ENCODE measurements around the gene MAP3K4. TPM values are rescaled to one million over a fixed set of nuclear protein-coding genes. Genes with fewer than 3 reads are reported as not detected.

The MAP3K4 gene
- total RNA-seq, 1 donor from 2014 or later, result 41.2 TPM

DNA sequence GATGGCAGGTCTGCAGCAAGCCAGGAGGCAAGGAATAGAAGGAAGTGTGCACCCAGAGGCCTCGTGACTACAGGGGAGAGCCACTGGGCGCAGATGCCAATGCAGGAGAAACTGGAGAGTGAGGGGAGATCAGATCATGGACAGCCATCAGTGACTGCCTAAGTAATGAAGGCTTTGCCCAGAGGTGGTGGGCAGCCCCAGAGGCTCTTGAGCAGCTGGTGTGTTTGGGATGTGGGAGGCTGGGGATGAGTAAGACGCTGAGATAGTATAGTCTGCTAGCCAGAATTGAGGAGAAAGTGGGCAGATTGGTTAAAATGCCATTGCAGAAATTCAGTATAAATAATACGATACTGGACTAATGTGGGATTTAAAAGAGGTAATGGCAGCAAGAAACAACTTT is 111.9 kb downstream of the MAP3K4 start:
- H3K4me3 Mint-ChIP-seq (ENCODE audit: unreplicated experiment), result peak overlapping the region; percentile 3
- H3K36me3 Mint-ChIP-seq (ENCODE audit: low read depth, unreplicated experiment), result peaks cover 22% of the 10 kb centered on the region
- H3K9me3 Mint-ChIP-seq (ENCODE audit: unreplicated experiment), result no peaks in the 10 kb centered on the region
- TF ChIP-seq, protein P1, sequence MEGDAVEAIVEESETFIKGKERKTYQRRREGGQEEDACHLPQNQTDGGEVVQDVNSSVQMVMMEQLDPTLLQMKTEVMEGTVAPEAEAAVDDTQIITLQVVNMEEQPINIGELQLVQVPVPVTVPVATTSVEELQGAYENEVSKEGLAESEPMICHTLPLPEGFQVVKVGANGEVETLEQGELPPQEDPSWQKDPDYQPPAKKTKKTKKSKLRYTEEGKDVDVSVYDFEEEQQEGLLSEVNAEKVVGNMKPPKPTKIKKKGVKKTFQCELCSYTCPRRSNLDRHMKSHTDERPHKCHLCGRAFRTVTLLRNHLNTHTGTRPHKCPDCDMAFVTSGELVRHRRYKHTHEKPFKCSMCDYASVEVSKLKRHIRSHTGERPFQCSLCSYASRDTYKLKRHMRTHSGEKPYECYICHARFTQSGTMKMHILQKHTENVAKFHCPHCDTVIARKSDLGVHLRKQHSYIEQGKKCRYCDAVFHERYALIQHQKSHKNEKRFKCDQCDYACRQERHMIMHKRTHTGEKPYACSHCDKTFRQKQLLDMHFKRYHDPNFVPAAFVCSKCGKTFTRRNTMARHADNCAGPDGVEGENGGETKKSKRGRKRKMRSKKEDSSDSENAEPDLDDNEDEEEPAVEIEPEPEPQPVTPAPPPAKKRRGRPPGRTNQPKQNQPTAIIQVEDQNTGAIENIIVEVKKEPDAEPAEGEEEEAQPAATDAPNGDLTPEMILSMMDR (IDR thresholded peaks at IDR 0.05; ENCODE audit: unreplicated experiment), result no peak
- DNase-seq (ENCODE audit: low spot score), result no peak
- H3K27ac Mint-ChIP-seq (ENCODE audit: unreplicated experiment), result no peak overlapping the region
- H3K27me3 Mint-ChIP-seq (ENCODE audit: unreplicated experiment), result no peaks in the 10 kb centered on the region
- no peaks in the 10 kb centered on the region for H3K4me1 Mint-ChIP-seq (ENCODE audit: unreplicated experiment)

DNA sequence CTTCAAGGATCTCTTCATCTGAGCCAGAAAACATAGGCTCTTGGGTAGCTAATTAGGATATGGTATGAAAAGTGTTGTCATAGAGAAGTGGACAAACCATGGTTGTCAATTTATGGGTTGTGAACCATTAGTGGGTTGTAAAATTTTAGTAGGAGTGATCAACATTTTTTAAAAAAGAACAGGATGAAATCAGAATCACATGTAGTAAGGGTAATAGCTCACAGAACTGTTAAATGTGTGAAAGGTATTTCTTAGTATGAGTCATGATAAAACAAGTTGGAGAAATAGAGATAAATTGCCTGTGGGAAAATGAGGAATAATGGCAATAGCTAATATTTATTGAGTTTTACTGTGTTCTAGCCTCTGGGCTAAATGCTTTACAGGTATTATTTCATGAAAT is 113.4 kb downstream of the MAP3K4 start:
- Mint-ChIP-seq H3K4me1 (ENCODE audit: unreplicated experiment) (no peaks in the 10 kb centered on the region), H3K9me3 (ENCODE audit: unreplicated experiment) (no peaks in the 10 kb centered on the region), H3K27me3 (ENCODE audit: unreplicated experiment) (no peaks in the 10 kb centered on the region), H3K36me3 (ENCODE audit: low read depth, unreplicated experiment) (peaks cover 27% of the 10 kb centered on the region), H3K27ac (ENCODE audit: unreplicated experiment) (no peak overlapping the region), H3K4me3 (ENCODE audit: unreplicated experiment) (no peak overlapping the region)
- TF ChIP-seq, protein P1 (IDR thresholded peaks at IDR 0.05; ENCODE audit: unreplicated experiment), result no peak
- DNase-seq (ENCODE audit: low spot score), result no peak

DNA sequence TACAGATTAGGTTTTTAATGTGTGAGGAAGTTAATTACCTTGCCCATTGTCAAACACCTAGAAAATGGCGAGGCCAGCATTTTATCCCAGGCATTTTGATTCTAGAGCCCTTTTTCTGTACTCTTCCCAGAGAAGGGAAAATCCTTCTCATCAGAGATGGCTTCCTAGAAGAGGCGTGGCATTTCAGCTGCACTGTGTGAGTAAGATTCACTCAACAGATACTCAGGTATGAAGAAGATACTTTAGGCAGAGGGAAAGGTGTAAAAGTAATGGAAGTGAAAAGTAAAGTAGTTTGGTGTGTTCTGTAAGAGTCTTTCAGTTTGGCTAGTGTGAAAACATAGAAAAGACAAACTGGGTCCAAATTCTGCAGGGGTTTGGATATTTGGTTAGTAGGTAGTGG is 113.8 kb downstream of the MAP3K4 start:
- no peaks in the 10 kb centered on the region for H3K4me1 Mint-ChIP-seq (ENCODE audit: unreplicated experiment)
- no peak for DNase-seq (ENCODE audit: low spot score)
- H3K9me3 Mint-ChIP-seq (ENCODE audit: unreplicated experiment), result no peaks in the 10 kb centered on the region
- TF ChIP-seq, protein P1 (IDR thresholded peaks at IDR 0.05; ENCODE audit: unreplicated experiment), result no peak
- no peaks in the 10 kb centered on the region for H3K27me3 Mint-ChIP-seq (ENCODE audit: unreplicated experiment)
- H3K27ac Mint-ChIP-seq (ENCODE audit: unreplicated experiment), result no peak overlapping the region
- peaks cover 32% of the 10 kb centered on the region for H3K36me3 Mint-ChIP-seq (ENCODE audit: low read depth, unreplicated experiment)
- H3K4me3 Mint-ChIP-seq (ENCODE audit: unreplicated experiment), result no peak overlapping the region

DNA sequence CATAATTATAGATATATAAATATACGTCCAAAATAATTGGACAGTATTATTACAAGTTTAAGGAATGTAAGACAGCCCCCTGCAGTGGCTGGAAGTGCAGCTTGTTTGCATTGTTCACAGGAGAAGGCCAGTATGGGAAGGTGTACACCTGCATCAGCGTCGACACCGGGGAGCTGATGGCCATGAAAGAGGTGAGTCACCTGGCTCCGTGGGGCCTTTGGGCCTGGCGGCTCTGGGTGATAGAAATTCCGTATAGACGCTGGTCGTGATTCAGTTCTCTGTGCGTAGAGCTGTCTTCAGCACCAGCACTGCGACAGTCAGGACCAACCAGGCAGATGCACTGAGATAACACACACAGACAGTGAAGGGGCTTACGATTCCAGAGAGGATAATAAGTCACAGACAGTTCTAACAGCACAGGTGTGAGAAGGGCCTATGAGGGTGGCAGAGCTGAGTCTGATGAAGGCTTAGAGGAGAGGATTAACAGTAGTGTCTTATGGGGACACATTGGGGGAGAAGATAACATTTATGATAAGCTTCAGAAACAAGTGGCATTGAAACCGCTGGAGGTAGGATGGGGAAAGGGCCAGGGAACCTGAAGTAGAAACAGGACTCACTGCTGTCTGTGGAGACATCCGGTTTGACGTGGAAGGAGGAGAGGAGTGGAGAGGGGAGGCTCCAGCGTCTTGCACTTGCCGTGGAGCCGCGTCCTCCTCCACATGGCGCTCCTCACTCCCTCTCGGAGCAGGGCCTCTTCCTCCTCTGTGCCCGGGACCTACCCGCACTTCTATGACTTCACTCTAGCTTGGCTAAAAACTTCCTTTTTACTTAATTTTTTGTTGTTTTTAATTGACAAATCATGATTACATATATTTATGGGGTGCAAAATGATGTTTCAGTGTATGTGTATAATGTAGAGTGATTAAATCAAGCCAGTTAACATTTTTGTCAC is 116.5 kb downstream of the MAP3K4 start:
- no peak for DNase-seq (ENCODE audit: low spot score)
- Mint-ChIP-seq H3K9me3 (ENCODE audit: unreplicated experiment) (no peaks in the 10 kb centered on the region), H3K4me3 (ENCODE audit: unreplicated experiment) (peak overlapping the region; percentile 27), H3K36me3 (ENCODE audit: low read depth, unreplicated experiment) (peaks cover 34% of the 10 kb centered on the region), H3K4me1 (ENCODE audit: unreplicated experiment) (no peaks in the 10 kb centered on the region), H3K27me3 (ENCODE audit: unreplicated experiment) (no peaks in the 10 kb centered on the region), H3K27ac (ENCODE audit: unreplicated experiment) (no peak overlapping the region)
- TF ChIP-seq, protein P1 (IDR thresholded peaks at IDR 0.05; ENCODE audit: unreplicated experiment), result no peak

DNA sequence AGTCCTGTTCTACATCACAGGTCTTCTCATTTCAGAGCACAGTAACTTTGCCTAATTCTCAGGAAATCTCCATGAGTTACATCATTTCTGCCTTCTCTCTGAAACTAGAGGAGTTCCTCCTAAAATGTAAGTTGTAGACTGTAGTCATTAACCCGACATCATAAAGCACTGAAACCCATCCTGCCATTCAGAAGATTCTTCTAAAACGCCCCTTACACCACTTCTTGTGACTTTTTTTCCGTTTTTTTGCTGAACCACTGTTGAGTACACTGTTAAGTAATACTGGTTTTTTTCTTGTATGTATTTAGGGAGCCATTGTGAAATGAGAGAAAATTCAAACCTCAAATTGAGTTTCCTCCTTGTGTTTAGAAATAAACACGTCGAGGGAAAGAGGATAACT is 117.3 kb downstream of the MAP3K4 start:
- no peaks in the 10 kb centered on the region for H3K27me3 Mint-ChIP-seq (ENCODE audit: unreplicated experiment)
- no peak for DNase-seq (ENCODE audit: low spot score)
- H3K27ac Mint-ChIP-seq (ENCODE audit: unreplicated experiment), result no peak overlapping the region
- no peak overlapping the region for H3K4me3 Mint-ChIP-seq (ENCODE audit: unreplicated experiment)
- H3K4me1 Mint-ChIP-seq (ENCODE audit: unreplicated experiment), result no peaks in the 10 kb centered on the region
- TF ChIP-seq, protein P1 (IDR thresholded peaks at IDR 0.05; ENCODE audit: unreplicated experiment), result no peak
- peaks cover 26% of the 10 kb centered on the region for H3K36me3 Mint-ChIP-seq (ENCODE audit: low read depth, unreplicated experiment)
- no peaks in the 10 kb centered on the region for H3K9me3 Mint-ChIP-seq (ENCODE audit: unreplicated experiment)
